ENCODE results near the gene ALPL.

DNA sequence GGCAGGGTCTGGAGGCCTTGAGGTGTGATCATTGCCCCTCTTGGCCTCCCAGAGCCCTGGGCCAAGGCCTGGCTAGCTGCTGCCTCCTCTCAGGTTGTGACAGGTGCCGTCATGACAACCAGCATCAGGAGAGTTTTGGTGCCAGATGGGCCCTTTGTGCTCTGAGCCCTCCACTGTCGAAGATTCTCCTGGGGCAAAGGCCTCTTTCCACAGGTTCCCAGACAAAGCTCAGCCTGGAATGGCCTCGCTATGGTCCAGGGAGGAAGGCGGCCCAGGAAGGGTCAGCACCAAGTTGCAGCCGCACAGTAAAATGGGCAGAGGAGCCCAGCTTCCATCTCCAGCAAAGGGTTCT is 78.4 kb downstream of the ALPL start:
- TF ChIP-seq, protein P1, sequence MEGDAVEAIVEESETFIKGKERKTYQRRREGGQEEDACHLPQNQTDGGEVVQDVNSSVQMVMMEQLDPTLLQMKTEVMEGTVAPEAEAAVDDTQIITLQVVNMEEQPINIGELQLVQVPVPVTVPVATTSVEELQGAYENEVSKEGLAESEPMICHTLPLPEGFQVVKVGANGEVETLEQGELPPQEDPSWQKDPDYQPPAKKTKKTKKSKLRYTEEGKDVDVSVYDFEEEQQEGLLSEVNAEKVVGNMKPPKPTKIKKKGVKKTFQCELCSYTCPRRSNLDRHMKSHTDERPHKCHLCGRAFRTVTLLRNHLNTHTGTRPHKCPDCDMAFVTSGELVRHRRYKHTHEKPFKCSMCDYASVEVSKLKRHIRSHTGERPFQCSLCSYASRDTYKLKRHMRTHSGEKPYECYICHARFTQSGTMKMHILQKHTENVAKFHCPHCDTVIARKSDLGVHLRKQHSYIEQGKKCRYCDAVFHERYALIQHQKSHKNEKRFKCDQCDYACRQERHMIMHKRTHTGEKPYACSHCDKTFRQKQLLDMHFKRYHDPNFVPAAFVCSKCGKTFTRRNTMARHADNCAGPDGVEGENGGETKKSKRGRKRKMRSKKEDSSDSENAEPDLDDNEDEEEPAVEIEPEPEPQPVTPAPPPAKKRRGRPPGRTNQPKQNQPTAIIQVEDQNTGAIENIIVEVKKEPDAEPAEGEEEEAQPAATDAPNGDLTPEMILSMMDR (IDR thresholded peaks at IDR 0.05; ENCODE audit: low read length): no peak
- TF ChIP-seq EZH2 (IDR thresholded peaks at IDR 0.05; ENCODE audit: borderline replicate concordance, low read length): no peak
